Activated CD8-positive, alpha-beta T cell treated with anti-CD3 and anti-CD28 coated beads for 36 hours (primary cell): ENCODE data around the gene KRT13. TPM values are rescaled to one million over a fixed set of nuclear protein-coding genes. Genes with fewer than 3 reads are reported as not detected.

Experiments
- ATAC-seq: fragments of 200-7000 bp; cut with Tn5 transposase; one replicate; pipeline ENCODE4 v1.10.0; 2021; ENCODE audit warnings: mild to moderate bottlenecking, moderate library complexity
- CTCF ChIA-PET: fragments of 350-600 bp; sonication (Branson Sonifier 250); formaldehyde crosslinking; loops from one replicate; lab custom pipeline; 2021; ENCODE audit warnings: antibody characterized with exemption; lab: Charles Lee
- POLR2A ChIA-PET: fragments of 350-600 bp; sonication (Branson Sonifier 250); formaldehyde crosslinking; loops from one replicate; lab custom pipeline; 2021; ENCODE audit warnings: antibody characterized with exemption; lab: Charles Lee
- DNase-seq: peaks from one replicate; pipeline ENCODE4 v3.0.0-alpha.2; 2020
- H3K27ac Mint-ChIP-seq: one replicate; pipeline ENCODE4 v1.8.0; 2021; ENCODE audit warnings: mild to moderate bottlenecking, mixed read lengths
- H3K27me3 Mint-ChIP-seq: one replicate; pipeline ENCODE4 v1.8.0; 2021; ENCODE audit warnings: mixed read lengths
- H3K36me3 Mint-ChIP-seq: one replicate; pipeline ENCODE4 v1.8.0; 2021; ENCODE audit warnings: low read depth, mixed read lengths
- H3K4me1 Mint-ChIP-seq: one replicate; pipeline ENCODE4 v1.8.0; 2021; ENCODE audit warnings: low read depth, mixed read lengths
- H3K4me3 Mint-ChIP-seq: one replicate; pipeline ENCODE4 v1.8.0; 2021; ENCODE audit warnings: mild to moderate bottlenecking, moderate library complexity, mixed read lengths
- H3K9me3 Mint-ChIP-seq: one replicate; pipeline ENCODE4 v1.8.0; 2021; ENCODE audit warnings: mixed read lengths
- CTCF ChIP-seq: fragments of 200-600 bp; IDR thresholded peaks from one replicate; pipeline ENCODE4 v1.8.0; 2022; ENCODE audit warnings: antibody characterized with exemption, mild to moderate bottlenecking
- intact Hi-C: fragments of 100-400 bp; cut with micrococcal nuclease; formaldehyde crosslinking; loops from one replicate; pipeline ENCODE4 v1.10.0; 2022
- total RNA-seq, 2 experiments: library from RNA; stranded (reverse); gene quantifications; one replicate each; pipeline ENCODE4 v1.2.3, GENCODE V29; 2021

Gene KRT13
- total RNA-seq, 2 experiments from 2014 or later: not detected

- H3K4me3 Mint-ChIP-seq: no peak overlapping the region
- ATAC-seq (no peak), DNase-seq (no peak)
- no peaks in the 10 kb centered on the region for H3K36me3 Mint-ChIP-seq
- H3K9me3 Mint-ChIP-seq: no peaks in the 10 kb centered on the region
- intact Hi-C loops: no loop called here
- ChIA-PET CTCF (interaction anchor here (1.8 kb wide), 1 partner anchor 140 kb away, joined by 5 read pairs; no protein-coding TSS in a partner anchor), POLR2A (no interaction called here)
- no peak overlapping the region for H3K27ac Mint-ChIP-seq
- H3K27me3 Mint-ChIP-seq: peaks cover 13% of the 10 kb centered on the region
- TF ChIP-seq CTCF: no peak
- no peaks in the 10 kb centered on the region for H3K4me1 Mint-ChIP-seq
Observed at GRCh38 chr17:41522301-41523224, 17.2 kb upstream of the KRT13 start.

GRCh38 chr17:41521574-41522261 lies 16.3 kb upstream of the KRT13 start:
- ATAC-seq: no peak
- no peak for DNase-seq
- POLR2A ChIA-PET: no interaction called here
- Mint-ChIP-seq H3K36me3 (no peaks in the 10 kb centered on the region), H3K27me3 (peaks cover 5% of the 10 kb centered on the region), H3K27ac (no peak overlapping the region), H3K9me3 (no peaks in the 10 kb centered on the region), H3K4me3 (no peak overlapping the region), H3K4me1 (no peaks in the 10 kb centered on the region)
- intact Hi-C loops: no loop called here
- TF ChIP-seq CTCF: no peak
- CTCF ChIA-PET: interaction anchor here (1.8 kb wide), 1 partner anchor 141 kb away, joined by 5 read pairs; no protein-coding TSS in a partner anchor

- H3K27me3 Mint-ChIP-seq: peaks cover 2% of the 10 kb centered on the region
- H3K27ac Mint-ChIP-seq: no peak overlapping the region
- intact Hi-C loops: no loop called here
- TF ChIP-seq CTCF: no peak
- H3K36me3 Mint-ChIP-seq: no peaks in the 10 kb centered on the region
- H3K4me3 Mint-ChIP-seq: no peak overlapping the region
- no peaks in the 10 kb centered on the region for H3K9me3 Mint-ChIP-seq
- POLR2A ChIA-PET: no interaction called here
- ATAC-seq (no peak), DNase-seq (no peak)
- H3K4me1 Mint-ChIP-seq: no peaks in the 10 kb centered on the region
- CTCF ChIA-PET: interaction anchor here (0.8 to 1.8 kb wide), 2 partner anchors 128 to 142 kb away, joined by 4 to 5 read pairs; no protein-coding TSS in a partner anchor
Observed at GRCh38 chr17:41520821-41521521, 15.6 kb upstream of the KRT13 start.

GRCh38 chr17:41519501-41520224 lies 14.3 kb upstream of the KRT13 start:
- ChIA-PET POLR2A (no interaction called here), CTCF (no interaction called here)
- ATAC-seq (no peak), DNase-seq (no peak)
- Mint-ChIP-seq H3K4me3 (no peak overlapping the region), H3K9me3 (no peaks in the 10 kb centered on the region), H3K36me3 (no peaks in the 10 kb centered on the region), H3K4me1 (no peaks in the 10 kb centered on the region), H3K27ac (no peak overlapping the region), H3K27me3 (no peaks in the 10 kb centered on the region)
- intact Hi-C loops: no loop called here
- TF ChIP-seq CTCF: no peak
